Middle frontal gyrus (tissue), 1 donor: ENCODE data around the gene VN1R5.
"Not testable (repeated sequence)": the region's sequence is repeated elsewhere in the genome, so short reads cannot be mapped to it uniquely, and the experiment has no call there.

Experiments used
- DNase-seq: peaks from one replicate; pipeline ENCODE4 v3.0.0-alpha.2; 2015; ENCODE audit warnings: low spot score; ENCODE audit errors: extremely low spot score

The VN1R5 gene

GRCh38 chr1:247255772-247256171 lies at the start of gene VN1R5:
TSS of gene VN1R5 (plus strand) at chr1:247256072.
- not testable (repeated sequence) for DNase-seq

GRCh38 chr1:247209396-247209795 lies 46.5 kb upstream of the VN1R5 start:
- no peak for DNase-seq

- no peak for DNase-seq
Measured at GRCh38 chr1:247210062-247210375, 45.9 kb upstream of the VN1R5 start.

- DNase-seq, result peak; percentile 92
Measured at GRCh38 chr1:247210376-247211117, 45.3 kb upstream of the VN1R5 start.

- DNase-seq, result no peak
Measured at GRCh38 chr1:247211339-247211738, 44.5 kb upstream of the VN1R5 start.

GRCh38 chr1:247212012-247212411 lies 43.9 kb upstream of the VN1R5 start:
- DNase-seq, result no peak

- no peak for DNase-seq
Measured at GRCh38 chr1:247212627-247213617, 43.0 kb upstream of the VN1R5 start.

- no peak for DNase-seq
Measured at GRCh38 chr1:247216261-247216660, 39.6 kb upstream of the VN1R5 start.

- no peak for DNase-seq
Measured at GRCh38 chr1:247218121-247218651, 37.7 kb upstream of the VN1R5 start.

GRCh38 chr1:247220280-247220679 lies 35.6 kb upstream of the VN1R5 start:
- not testable (repeated sequence) for DNase-seq

GRCh38 chr1:247222840-247223239 lies 33.0 kb upstream of the VN1R5 start:
- DNase-seq, result no peak

- DNase-seq, result no peak
Measured at GRCh38 chr1:247224822-247225221, 31.1 kb upstream of the VN1R5 start.

- no peak for DNase-seq
Measured at GRCh38 chr1:247228133-247228532, 27.7 kb upstream of the VN1R5 start.

- no peak for DNase-seq
Measured at GRCh38 chr1:247241691-247242090, 14.2 kb upstream of the VN1R5 start.

GRCh38 chr1:247243524-247244137 lies 12.2 kb upstream of the VN1R5 start:
- DNase-seq, result no peak

- no peak for DNase-seq
Measured at GRCh38 chr1:247246325-247247115, 9.4 kb upstream of the VN1R5 start.

GRCh38 chr1:247247568-247247967 lies 8.3 kb upstream of the VN1R5 start:
- no peak for DNase-seq

GRCh38 chr1:247266053-247266452 lies 10.2 kb downstream of the VN1R5 start:
- no peak for DNase-seq

- DNase-seq, result no peak
Measured at GRCh38 chr1:247268390-247269045, 12.6 kb downstream of the VN1R5 start.

GRCh38 chr1:247269133-247269532 lies 13.3 kb downstream of the VN1R5 start:
- no peak for DNase-seq
